Ovary (tissue), 3 donors: ENCODE measurements around the gene ANKRD1.

Source experiments
- CTCF ChIP-seq, 3 donors: fragments of 450-650 bp in 2 of 3; fragments of 200-600 bp in 1 of 3; IDR thresholded peaks; one replicate each; pipeline versions ENCODE4 v1.5.1 to v1.8.0; 2016 to 2022; ENCODE audit warnings: antibody characterized with exemption in 3 of 3, mild to moderate bottlenecking in 1 of 3
- EP300 ChIP-seq: sonication (generic); formaldehyde crosslinking; IDR thresholded peaks from one replicate; pipeline ENCODE4 v1.6.1; 2017; ENCODE audit warnings: antibody characterized with exemption
- POLR2A ChIP-seq: fragments of 450-650 bp; IDR thresholded peaks from one replicate; pipeline ENCODE4 v1.6.1; 2017; ENCODE audit warnings: antibody characterized with exemption, mild to moderate bottlenecking, moderate library complexity
- donor health status: DM: no; HTN: no; CAD: no.

GRCh38 chr10:90944749-90945148, 23.9 kb upstream of the ANKRD1 start:
- TF ChIP-seq CTCF (IDR thresholded peaks at IDR 0.05) (no peak), POLR2A (no peak), EP300 (no peak)
